ENCODE data around the gene TXNDC8.

Gene TXNDC8

DNA sequence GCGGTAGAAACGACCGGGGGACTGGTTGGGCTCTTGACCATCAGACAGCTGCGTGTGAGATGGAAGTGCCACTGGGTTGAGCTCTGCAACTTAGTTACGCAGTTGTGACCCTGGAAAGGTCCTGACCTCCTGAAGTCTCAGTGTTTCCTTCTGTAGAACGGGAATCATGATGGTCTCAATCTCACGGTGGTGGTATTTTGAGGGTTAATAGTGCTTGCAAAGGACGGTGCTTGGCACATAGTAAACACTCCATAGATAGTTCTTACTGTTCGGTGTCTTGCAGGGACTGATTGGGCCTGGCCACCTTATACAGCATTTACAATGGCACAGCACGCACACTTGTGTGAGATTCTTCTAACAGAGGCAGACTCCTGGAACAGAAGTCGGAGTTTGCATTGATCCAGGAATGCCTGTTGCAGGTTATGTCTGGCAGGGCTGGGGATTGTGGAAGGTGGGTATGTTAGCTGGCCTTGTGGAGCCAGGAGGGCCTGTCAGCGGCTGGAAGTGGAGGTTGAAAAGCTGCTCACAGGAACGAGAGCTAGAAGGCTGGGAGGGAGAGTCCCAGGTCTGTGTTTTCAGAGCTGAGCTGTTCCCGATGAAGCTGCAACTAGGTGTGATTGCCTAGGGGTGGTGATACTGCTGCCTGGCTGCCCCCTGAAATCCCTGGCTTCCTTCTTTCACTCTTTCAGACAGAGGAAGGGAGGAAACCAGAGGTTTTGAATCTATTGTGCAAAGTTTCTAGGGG, 80.4 kb downstream of the TXNDC8 start:
- Histone ChIP-seq H3K79me2 (ENCODE audit: control insufficient read depth, insufficient read depth, low read length, unreplicated experiment) (peaks cover 48% of the 10 kb centered on the region), H2AFZ (ENCODE audit: low read length, unreplicated experiment) (peak overlapping the region; percentile 16), H3K27me3 (ENCODE audit: insufficient read depth, low read length) (no peaks in the 10 kb centered on the region)

GRCh38 chr9:110256380-110257096, 81.1 kb downstream of the TXNDC8 start, which contains the start of gene TXN:
Gene TXN, minus strand, starts transcription at chr9:110256507. Its CDS starts 72 bp downstream, at chr9:110256435.
- no peaks in the 10 kb centered on the region for H3K36me3 ChIP-seq (ENCODE audit: insufficient read depth, low read length)
- peak within 1 kb of the TSS; percentile 92 for H3K27ac ChIP-seq (ENCODE audit: low read depth, low read length)
- H3K4me1 ChIP-seq (ENCODE audit: control insufficient read depth, insufficient read depth, low read length, unreplicated experiment), result peaks cover 44% of the 10 kb centered on the region
- no peaks in the 10 kb centered on the region for H3K27me3 ChIP-seq (ENCODE audit: insufficient read depth, low read length)
- H3K79me2 ChIP-seq (ENCODE audit: control insufficient read depth, insufficient read depth, low read length, unreplicated experiment), result peaks cover 55% of the 10 kb centered on the region
- H3K4me3 ChIP-seq (ENCODE audit: low read depth, low read length), result peak within 1 kb of the TSS; percentile 94
- peak within 1 kb of the TSS; percentile 16 for H2AFZ ChIP-seq (ENCODE audit: low read length, unreplicated experiment)

More for the DNA sequence above, 80.4 kb downstream of the TXNDC8 start:
- H3K4me1 ChIP-seq (ENCODE audit: control insufficient read depth, insufficient read depth, low read length, unreplicated experiment), result peaks cover 38% of the 10 kb centered on the region
- H3K36me3 ChIP-seq (ENCODE audit: insufficient read depth, low read length), result no peaks in the 10 kb centered on the region
- peak overlapping the region; percentile 94 for H3K4me3 ChIP-seq (ENCODE audit: low read depth, low read length)
- H3K27ac ChIP-seq (ENCODE audit: low read depth, low read length), result peak overlapping the region; percentile 92

GRCh38 chr9:110255463-110256379, 81.9 kb downstream of the TXNDC8 start:
- Histone ChIP-seq H2AFZ (ENCODE audit: low read length, unreplicated experiment) (no peak overlapping the region), H3K27ac (ENCODE audit: low read depth, low read length) (peak overlapping the region; percentile 92), H3K36me3 (ENCODE audit: insufficient read depth, low read length) (peaks cover 5% of the 10 kb centered on the region), H3K79me2 (ENCODE audit: control insufficient read depth, insufficient read depth, low read length, unreplicated experiment) (peaks cover 63% of the 10 kb centered on the region), H3K4me1 (ENCODE audit: control insufficient read depth, insufficient read depth, low read length, unreplicated experiment) (peaks cover 45% of the 10 kb centered on the region), H3K4me3 (ENCODE audit: low read depth, low read length) (peak overlapping the region; percentile 94), H3K27me3 (ENCODE audit: insufficient read depth, low read length) (no peaks in the 10 kb centered on the region)

DNA sequence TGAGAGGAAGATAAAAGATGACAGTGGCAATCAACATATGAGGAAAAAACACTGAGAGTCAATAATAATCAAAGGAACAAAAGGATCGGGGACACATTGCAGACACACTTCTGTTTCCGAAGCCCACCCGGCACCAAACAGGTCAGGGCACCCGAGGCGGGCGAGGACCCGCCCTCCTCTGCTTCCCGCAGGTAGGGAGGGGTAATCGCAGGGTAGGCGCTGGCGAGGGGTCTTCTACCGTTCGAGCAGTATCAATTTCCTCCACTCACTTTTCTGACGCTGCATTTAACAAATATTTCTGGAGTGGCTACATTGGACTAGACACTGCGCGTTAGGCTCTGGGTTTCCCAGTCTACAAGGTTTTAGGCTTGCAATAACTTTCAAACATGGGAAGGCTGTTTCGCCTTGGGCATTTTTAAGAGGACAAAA, 82.6 kb downstream of the TXNDC8 start:
- peak overlapping the region; percentile 94 for H3K4me3 ChIP-seq (ENCODE audit: low read depth, low read length)
- H3K27me3 ChIP-seq (ENCODE audit: insufficient read depth, low read length), result no peaks in the 10 kb centered on the region
- H3K27ac ChIP-seq (ENCODE audit: low read depth, low read length), result peak overlapping the region; percentile 92
- peaks cover 12% of the 10 kb centered on the region for H3K36me3 ChIP-seq (ENCODE audit: insufficient read depth, low read length)
- H3K4me1 ChIP-seq (ENCODE audit: control insufficient read depth, insufficient read depth, low read length, unreplicated experiment), result peaks cover 51% of the 10 kb centered on the region
- no peak overlapping the region for H2AFZ ChIP-seq (ENCODE audit: low read length, unreplicated experiment)
- H3K79me2 ChIP-seq (ENCODE audit: control insufficient read depth, insufficient read depth, low read length, unreplicated experiment), result peaks cover 70% of the 10 kb centered on the region

GRCh38 chr9:110254500-110254899, 83.2 kb downstream of the TXNDC8 start:
- Histone ChIP-seq H3K27ac (ENCODE audit: low read depth, low read length) (peak overlapping the region; percentile 92), H3K4me1 (ENCODE audit: control insufficient read depth, insufficient read depth, low read length, unreplicated experiment) (peaks cover 54% of the 10 kb centered on the region), H3K36me3 (ENCODE audit: insufficient read depth, low read length) (peaks cover 17% of the 10 kb centered on the region), H3K27me3 (ENCODE audit: insufficient read depth, low read length) (no peaks in the 10 kb centered on the region), H3K79me2 (ENCODE audit: control insufficient read depth, insufficient read depth, low read length, unreplicated experiment) (peaks cover 76% of the 10 kb centered on the region), H2AFZ (ENCODE audit: low read length, unreplicated experiment) (no peak overlapping the region), H3K4me3 (ENCODE audit: low read depth, low read length) (peak overlapping the region; percentile 94)
